GM12878 (cell line): Measurements from ENCODE around the gene HTR6. TPM values are rescaled to one million over a fixed set of nuclear protein-coding genes. Genes with fewer than 3 reads are reported as not detected.

Source experiments
- CHD4 ChIP-seq: fragments of 200-600 bp; sonication (generic); IDR thresholded peaks from 2 replicates; pipeline ENCODE4 v1.6.1; 2016; ENCODE audit warnings: mild to moderate bottlenecking
- NR2C2 ChIP-seq: IDR thresholded peaks from 2 replicates; pipeline ENCODE4 v1.6.1; 2011; ENCODE audit warnings: borderline replicate concordance, low read depth; ENCODE audit not compliant: control insufficient read depth, insufficient read length
- POLR2AphosphoS2 ChIP-seq: IDR thresholded peaks from 2 replicates; pipeline ENCODE4 v1.6.1; 2011; ENCODE audit warnings: low read depth, mild to moderate bottlenecking, low read length, improper control_type of control experiment, moderate library complexity
- POU2F2 ChIP-seq: IDR thresholded peaks from 3 replicates; pipeline ENCODE4 v1.6.1; 2011; ENCODE audit warnings: low read depth, mild to moderate bottlenecking, low read length, borderline replicate concordance
- ZNF207 ChIP-seq: fragments of 450-650 bp; IDR thresholded peaks from 2 replicates; pipeline ENCODE4 v1.6.1; 2014; ENCODE audit warnings: antibody characterized with exemption, mild to moderate bottlenecking, borderline replicate concordance
- polyA plus RNA-seq, 11 experiments: library from polyadenylated mRNA; depleted of rRNA in 4 of 11; unstranded in 6 of 11; stranded (reverse) in 5 of 11; fragments of >200 nt; fragmentation: Nextera tagmentation in 4 of 11; fragmentation: Illumina TruSeq in 1 of 11; extraction: Ambion mirVana in 4 of 11; extraction: Trizol in 1 of 11; gene quantifications; 1 replicate in 1 of 11; 2 replicates in 10 of 11; pipeline versions ENCODE4 v1.2.1 to v1.2.3, GENCODE V29; 2011 to 2016; ENCODE audit warnings: inconsistent platforms in 2 of 11, missing spikeins in 2 of 11, low read depth in 1 of 11
- total RNA-seq, 4 experiments: library from RNA; depleted of rRNA in 3 of 4; stranded (reverse); fragments of >200 nt in 3 of 4; fragmentation: Illumina TruSeq in 1 of 4; extraction: Trizol in 1 of 4; gene quantifications; 2 replicates each; pipeline versions ENCODE4 v1.2.1 to v1.2.3, GENCODE V29; 2013 to 2021
- TF ChIP-seq, protein P1 (sequence below): fragments of 450-650 bp; formaldehyde crosslinking; IDR thresholded peaks from 2 replicates; pipeline ENCODE4 v1.5.0; 2022; ENCODE audit warnings: mild to moderate bottlenecking, missing genetic modification characterization
- TF ChIP-seq, protein P2 (sequence below): IDR thresholded peaks from 2 replicates; pipeline ENCODE4 v1.6.1; 2012; ENCODE audit warnings: improper control_type of control experiment, low read depth, low read length; ENCODE audit not compliant: insufficient replicate concordance

The HTR6 gene
- total and polyA plus RNA-seq, 10 of the 15 experiments (the other 5 are each of a cell fraction or from before 2014, with no cell fraction given): 0.03 to 5.3 (median 1.7) TPM; not detected in 2

DNA sequence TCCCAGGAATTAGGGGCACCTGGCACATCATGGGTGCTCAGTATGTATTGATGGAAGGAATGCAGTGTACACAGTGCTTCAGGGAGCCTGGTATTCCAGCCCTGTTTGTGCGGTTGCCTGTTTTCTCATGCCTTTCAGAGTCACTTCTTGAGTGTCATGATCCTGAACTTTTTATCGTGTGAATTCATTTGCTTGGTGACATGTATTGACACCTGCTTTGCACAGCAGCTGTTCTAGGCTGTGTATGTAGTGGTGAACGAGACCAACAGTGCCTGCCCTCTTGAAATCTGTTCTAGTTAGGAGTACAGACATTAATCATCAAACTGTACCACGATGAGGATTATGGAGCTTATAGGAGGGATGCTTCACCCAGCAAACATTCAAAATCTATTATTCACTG, 6.1 kb downstream of the HTR6 start (continued):
- TF ChIP-seq, protein P1, sequence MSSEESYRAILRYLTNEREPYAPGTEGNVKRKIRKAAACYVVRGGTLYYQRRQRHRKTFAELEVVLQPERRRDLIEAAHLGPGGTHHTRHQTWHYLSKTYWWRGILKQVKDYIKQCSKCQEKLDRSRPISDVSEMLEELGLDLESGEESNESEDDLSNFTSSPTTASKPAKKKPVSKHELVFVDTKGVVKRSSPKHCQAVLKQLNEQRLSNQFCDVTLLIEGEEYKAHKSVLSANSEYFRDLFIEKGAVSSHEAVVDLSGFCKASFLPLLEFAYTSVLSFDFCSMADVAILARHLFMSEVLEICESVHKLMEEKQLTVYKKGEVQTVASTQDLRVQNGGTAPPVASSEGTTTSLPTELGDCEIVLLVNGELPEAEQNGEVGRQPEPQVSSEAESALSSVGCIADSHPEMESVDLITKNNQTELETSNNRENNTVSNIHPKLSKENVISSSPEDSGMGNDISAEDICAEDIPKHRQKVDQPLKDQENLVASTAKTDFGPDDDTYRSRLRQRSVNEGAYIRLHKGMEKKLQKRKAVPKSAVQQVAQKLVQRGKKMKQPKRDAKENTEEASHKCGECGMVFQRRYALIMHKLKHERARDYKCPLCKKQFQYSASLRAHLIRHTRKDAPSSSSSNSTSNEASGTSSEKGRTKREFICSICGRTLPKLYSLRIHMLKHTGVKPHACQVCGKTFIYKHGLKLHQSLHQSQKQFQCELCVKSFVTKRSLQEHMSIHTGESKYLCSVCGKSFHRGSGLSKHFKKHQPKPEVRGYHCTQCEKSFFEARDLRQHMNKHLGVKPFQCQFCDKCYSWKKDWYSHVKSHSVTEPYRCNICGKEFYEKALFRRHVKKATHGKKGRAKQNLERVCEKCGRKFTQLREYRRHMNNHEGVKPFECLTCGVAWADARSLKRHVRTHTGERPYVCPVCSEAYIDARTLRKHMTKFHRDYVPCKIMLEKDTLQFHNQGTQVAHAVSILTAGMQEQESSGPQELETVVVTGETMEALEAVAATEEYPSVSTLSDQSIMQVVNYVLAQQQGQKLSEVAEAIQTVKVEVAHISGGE: no peak
- TF ChIP-seq NR2C2: no peak
- TF ChIP-seq ZNF207: no peak
- no peak for TF ChIP-seq CHD4
- TF ChIP-seq POLR2AphosphoS2: no peak
- no peak for TF ChIP-seq POU2F2
- TF ChIP-seq, protein P2, sequence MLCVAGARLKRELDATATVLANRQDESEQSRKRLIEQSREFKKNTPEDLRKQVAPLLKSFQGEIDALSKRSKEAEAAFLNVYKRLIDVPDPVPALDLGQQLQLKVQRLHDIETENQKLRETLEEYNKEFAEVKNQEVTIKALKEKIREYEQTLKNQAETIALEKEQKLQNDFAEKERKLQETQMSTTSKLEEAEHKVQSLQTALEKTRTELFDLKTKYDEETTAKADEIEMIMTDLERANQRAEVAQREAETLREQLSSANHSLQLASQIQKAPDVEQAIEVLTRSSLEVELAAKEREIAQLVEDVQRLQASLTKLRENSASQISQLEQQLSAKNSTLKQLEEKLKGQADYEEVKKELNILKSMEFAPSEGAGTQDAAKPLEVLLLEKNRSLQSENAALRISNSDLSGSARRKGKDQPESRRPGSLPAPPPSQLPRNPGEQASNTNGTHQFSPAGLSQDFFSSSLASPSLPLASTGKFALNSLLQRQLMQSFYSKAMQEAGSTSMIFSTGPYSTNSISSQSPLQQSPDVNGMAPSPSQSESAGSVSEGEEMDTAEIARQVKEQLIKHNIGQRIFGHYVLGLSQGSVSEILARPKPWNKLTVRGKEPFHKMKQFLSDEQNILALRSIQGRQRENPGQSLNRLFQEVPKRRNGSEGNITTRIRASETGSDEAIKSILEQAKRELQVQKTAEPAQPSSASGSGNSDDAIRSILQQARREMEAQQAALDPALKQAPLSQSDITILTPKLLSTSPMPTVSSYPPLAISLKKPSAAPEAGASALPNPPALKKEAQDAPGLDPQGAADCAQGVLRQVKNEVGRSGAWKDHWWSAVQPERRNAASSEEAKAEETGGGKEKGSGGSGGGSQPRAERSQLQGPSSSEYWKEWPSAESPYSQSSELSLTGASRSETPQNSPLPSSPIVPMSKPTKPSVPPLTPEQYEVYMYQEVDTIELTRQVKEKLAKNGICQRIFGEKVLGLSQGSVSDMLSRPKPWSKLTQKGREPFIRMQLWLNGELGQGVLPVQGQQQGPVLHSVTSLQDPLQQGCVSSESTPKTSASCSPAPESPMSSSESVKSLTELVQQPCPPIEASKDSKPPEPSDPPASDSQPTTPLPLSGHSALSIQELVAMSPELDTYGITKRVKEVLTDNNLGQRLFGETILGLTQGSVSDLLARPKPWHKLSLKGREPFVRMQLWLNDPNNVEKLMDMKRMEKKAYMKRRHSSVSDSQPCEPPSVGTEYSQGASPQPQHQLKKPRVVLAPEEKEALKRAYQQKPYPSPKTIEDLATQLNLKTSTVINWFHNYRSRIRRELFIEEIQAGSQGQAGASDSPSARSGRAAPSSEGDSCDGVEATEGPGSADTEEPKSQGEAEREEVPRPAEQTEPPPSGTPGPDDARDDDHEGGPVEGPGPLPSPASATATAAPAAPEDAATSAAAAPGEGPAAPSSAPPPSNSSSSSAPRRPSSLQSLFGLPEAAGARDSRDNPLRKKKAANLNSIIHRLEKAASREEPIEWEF: no peak
